HL-60/S4 treated with phorbol 12-myristate 13-acetate at 8.2 ng/mL for 4 days and 3 days (cell line): ENCODE results near the gene RMND5B.
"Not testable (repeated sequence)": the region's sequence is repeated elsewhere in the genome, so short reads cannot be mapped to it uniquely, and the experiment has no call there.

Source experiments
- in situ Hi-C: fragments of 300-500 bp; cut with MboI; formaldehyde crosslinking; loops from 2 replicates; pipeline ENCODE4 v1.15.0; 2022; ENCODE audit warnings: low sequenced_read_pairs

Gene RMND5B

DNA sequence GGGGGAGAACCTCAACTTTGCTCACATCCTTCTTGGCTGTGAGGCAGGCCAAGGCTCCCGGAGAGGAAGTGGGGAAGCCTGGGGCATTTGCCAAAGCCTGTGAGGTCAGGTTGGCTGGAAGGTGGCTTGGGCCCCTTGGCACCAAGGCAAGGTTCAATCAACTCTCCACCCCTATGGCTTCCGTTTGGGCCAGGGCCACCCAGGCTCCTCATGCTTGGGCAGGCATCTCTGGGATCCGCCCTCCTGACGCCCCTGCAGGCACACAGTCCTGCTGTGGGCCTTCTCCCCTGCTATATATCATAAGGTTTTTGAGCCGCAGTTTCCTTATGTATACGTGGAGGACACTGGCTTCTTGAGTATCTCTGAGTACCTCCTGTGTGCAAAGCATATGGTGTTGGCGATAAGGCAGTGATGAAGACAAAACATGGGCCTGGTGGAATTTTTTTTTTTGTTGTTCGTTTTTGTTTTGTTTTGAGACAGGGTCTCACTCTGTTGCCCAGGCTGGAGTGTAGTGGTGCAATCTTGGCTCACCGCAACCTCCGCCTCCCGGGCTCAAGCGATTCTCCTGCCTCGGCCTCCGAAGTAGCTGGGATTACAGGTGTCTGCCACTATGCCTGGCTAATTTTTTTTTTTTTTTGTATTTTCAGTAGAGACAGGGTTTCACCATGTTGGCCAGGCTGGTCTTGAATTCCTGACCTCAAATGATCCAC, 3.4 kb upstream of the RMND5B start:
- in situ Hi-C loops: not testable (repeated sequence)

DNA sequence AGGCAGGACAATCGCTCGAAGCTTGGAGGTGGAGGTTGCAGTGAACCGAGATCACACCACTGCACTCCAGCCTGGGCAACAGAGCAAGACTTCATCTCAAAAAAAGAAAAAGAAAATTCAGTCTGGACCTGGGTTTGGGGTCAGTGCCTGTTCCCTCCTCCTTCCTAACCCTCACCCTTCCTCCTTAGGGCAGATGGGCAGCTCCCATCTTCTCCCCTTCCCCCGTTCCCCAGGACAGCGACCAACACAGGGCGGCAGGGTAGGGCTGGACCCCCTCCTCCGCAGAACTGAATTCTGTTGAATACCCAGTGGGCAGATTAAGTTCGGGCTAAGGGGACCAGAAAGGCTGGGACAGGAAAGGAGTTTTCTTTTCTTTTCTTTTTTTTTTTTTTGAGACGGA, 1.5 kb upstream of the RMND5B start:
- in situ Hi-C loops: no loop called here

GRCh38 chr5:178130234-178130575, 609 bp upstream of the RMND5B start:
- in situ Hi-C loops: not testable (repeated sequence)

DNA sequence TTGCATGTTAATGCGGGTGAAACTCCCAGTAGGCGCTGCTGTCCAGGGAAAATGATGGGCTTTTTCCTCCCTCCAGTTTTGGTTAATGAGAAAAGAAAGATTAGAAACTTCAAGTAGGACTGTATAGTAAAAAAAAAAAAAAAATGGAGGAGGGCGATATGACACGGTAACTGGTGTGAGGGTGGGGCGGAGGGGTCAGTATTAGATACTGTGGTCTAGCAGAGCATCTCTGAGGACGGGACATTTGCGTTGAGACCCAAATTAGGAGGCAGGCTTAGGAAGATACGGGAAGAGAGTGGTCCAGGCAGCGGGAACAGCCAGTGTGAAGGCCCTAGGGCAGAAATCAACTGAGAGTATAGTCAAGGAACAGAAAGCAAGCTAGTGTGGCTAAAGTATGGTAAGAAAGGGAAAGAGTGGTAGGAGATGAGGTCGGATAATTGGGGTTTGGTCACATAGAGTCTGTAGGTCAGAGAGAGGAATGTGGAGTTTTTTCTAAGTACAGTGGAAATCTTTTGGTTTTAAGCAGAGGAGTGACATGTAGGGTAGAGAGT, 707 bp downstream of the RMND5B start:
- in situ Hi-C loops: no loop called here

- in situ Hi-C loops: no loop called here
Observed at GRCh38 chr5:178136990-178137389, 6.2 kb downstream of the RMND5B start.

- in situ Hi-C loops: no loop called here
Observed at GRCh38 chr5:178137991-178138390, 7.2 kb downstream of the RMND5B start.

DNA sequence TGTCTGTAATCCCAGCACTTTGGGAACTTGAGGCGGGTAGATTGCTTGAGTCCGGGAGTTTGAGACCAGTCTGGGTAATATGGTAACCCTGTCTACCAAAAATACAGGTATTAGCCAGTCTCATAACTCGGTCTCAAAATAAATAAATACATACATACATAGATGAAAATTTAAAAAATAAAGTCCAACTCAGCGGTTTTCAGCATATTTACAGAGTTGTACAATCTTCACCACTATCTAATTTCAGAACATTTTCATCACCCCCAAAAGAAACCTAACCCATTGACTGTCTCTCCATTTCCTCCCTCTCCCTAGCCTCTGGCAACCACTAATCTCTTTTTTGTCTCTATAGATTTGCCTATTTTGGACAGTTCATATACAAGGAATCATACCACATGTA, 10.7 kb downstream of the RMND5B start:
- in situ Hi-C loops: no loop called here

DNA sequence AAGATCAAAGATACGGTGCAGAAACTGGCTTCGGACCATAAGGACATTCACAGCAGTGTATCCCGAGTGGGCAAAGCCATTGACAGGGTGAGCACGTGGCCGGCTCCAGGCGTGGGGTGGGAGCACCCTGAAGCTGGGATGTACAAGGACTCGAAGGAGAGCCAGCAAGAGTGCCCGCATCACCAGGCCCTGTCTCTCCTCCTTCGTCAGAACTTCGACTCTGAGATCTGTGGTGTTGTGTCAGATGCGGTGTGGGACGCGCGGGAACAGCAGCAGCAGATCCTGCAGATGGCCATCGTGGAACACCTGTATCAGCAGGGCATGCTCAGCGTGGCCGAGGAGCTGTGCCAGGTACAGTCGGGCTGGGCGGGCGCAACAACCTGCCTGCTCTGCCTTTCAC, 11.8 kb downstream of the RMND5B start:
- in situ Hi-C loops: no loop called here

DNA sequence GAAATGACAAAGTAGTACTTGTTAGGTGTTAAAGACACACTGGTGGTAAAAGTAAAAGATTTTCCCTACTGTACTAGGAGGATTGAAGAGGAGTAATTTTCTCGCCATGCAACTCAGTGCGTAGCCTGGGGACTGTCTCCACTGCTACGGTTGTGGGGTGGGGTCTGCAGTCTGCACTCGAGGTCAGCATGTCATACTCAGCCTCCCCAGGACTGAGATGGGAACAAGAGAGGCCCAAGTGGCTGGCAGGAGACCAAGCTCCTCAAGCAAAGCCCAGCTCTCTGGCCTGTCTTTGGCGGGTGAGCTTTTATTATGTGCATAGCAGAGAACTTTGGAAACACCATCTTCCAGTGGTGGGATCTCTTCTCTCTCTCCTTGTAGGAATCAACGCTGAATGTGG, 12.4 kb downstream of the RMND5B start:
- in situ Hi-C loops: no loop called here

DNA sequence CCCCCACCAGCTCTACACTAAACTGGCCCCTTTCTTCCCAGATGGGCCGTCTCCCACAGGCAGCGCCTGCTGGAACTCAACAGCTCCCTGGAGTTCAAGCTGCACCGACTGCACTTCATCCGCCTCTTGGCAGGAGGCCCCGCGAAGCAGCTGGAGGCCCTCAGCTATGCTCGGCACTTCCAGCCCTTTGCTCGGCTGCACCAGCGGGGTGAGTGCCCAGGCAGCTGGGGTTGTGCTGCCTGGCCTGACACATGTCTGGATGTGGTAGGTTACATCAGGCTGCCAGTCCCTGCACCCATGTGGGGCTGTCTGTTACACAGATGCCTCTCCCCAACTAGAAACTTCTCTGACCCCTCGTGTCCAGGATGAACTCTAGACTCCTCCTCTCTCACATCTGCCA, 13.1 kb downstream of the RMND5B start:
- in situ Hi-C loops: no loop called here

GRCh38 chr5:178145965-178146820, 15.4 kb downstream of the RMND5B start:
- in situ Hi-C loops: no loop called here

DNA sequence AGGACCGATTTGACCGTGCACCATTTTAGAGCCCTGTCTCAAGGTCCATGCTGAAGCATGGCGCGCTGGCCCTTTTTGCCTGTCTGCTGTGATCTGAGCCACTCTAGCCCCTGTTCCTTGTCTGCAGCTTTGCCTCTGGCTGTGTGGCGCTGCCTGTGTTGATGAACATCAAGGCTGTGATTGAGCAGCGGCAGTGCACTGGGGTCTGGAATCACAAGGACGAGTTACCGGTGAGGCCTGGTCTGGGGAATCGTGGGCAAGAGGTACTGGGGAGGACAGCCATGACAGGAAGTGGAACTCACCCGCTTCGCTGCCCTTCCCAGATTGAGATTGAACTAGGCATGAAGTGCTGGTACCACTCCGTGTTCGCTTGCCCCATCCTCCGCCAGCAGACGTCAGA, 16.6 kb downstream of the RMND5B start:
- in situ Hi-C loops: no loop called here

DNA sequence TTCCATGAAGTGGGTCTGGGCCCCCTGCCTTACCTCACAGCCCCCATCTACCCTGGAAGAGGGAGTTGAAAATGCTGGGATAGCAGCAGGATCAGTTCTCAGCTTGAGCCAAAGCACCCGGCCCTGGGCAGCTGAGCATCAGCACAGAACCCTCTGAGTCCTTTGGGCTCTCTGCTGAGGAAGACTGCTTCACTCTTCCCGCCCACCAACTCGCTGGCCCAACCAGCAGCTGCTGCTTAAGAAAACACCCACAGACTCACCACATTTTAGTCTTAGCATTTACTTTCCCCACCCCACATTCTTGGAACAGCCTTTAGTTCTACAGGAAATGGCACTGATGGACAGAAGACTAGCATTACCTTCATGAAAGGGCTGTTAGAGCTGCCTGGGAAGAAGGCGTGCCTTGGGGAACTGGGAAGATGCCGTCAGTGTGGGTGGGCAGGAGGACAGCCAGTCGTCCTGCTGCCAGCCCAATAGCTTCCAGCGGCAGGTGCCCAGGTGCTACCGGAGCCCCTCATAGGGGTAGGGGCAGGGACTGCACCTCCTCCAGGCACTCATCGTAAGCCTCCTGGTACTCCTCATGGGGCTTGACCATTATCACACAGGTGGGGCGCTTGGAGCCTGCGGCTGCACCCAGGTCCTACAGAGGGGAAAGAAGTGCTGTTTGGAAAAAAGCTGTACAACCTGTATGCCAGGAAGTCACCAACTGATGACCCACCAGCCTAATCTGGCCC, 18.6 kb downstream of the RMND5B start:
- in situ Hi-C loops: no loop called here

- in situ Hi-C loops: loop anchor here (10.0 kb wide), 1 partner anchor 76 kb away; no protein-coding TSS in a partner anchor
Observed at GRCh38 chr5:178150977-178151734, 20.3 kb downstream of the RMND5B start.

- in situ Hi-C loops: loop anchor here (10.0 kb wide), 1 partner anchor 78 kb away; no protein-coding TSS in a partner anchor
Observed at GRCh38 chr5:178152491-178153444, 22.0 kb downstream of the RMND5B start.

- in situ Hi-C loops: loop anchor here (10.0 kb wide), 1 partner anchor 79 kb away; no protein-coding TSS in a partner anchor
Observed at GRCh38 chr5:178153530-178154340, 22.9 kb downstream of the RMND5B start, which contains the start of gene NHP2. NHP2 (minus strand) TSS chr5:178153885; CDS start chr5:178153817, 68 bp downstream.

- in situ Hi-C loops: loop anchor here (10.0 kb wide), 1 partner anchor 80 kb away; no protein-coding TSS in a partner anchor
Observed at GRCh38 chr5:178155065-178155464, 24.3 kb downstream of the RMND5B start.

DNA sequence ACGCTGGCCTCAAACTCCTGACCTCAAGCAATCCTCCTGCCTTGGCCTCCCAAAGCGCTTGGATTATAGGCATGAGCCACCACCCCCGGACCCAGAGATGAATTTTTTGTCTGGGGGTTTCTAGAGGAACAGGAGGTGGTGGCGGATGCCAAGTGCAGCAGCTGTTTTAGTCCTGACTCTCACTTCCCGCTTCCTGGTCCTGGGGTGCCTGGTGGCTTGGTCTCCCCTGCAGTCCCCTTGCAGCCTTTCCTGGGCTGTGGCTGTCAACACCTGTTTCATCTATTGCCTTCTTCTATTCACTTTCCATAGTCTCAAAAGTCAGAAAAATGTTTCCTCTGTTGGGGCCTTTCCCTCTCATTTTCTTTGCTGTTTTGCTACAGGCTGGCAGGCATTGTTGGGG, 29.4 kb downstream of the RMND5B start:
- in situ Hi-C loops: no loop called here
